Natural killer cell (primary cell): ENCODE measurements around the gene ORMDL2. TPM values are rescaled to one million over a fixed set of nuclear protein-coding genes. Genes with fewer than 3 reads are reported as not detected.

ENCODE experiments used
- ATAC-seq, 3 donors: fragments of 150-1000 bp in 2 of 3; fragments of 200-7000 bp in 1 of 3; cut with Tn5 transposase; 1 replicate in 1 of 3; 2 replicates in 2 of 3; pipeline ENCODE4 v1.10.0; 2021; ENCODE audit warnings: mild to moderate bottlenecking in 2 of 3, moderate library complexity in 2 of 3
- DNase-seq, 2 donors: peaks; one replicate each; pipeline versions ENCODE4 v3.0.0 to v3.0.0-alpha.2; 2013 to 2021; ENCODE audit warnings: mixed read lengths in 1 of 2
- H3K27ac ChIP-seq: one replicate; pipeline ENCODE4 v1.5.1; 2013; ENCODE audit warnings: mild to moderate bottlenecking, low read length
- H3K27me3 ChIP-seq: one replicate; pipeline ENCODE4 v1.6.1; 2013; ENCODE audit warnings: low read length; ENCODE audit not compliant: control insufficient read depth, insufficient read depth
- H3K36me3 ChIP-seq: one replicate; pipeline ENCODE4 v1.6.1; 2013; ENCODE audit warnings: low read length; ENCODE audit not compliant: control insufficient read depth, insufficient read depth
- H3K4me1 ChIP-seq: one replicate; pipeline ENCODE4 v1.6.1; 2013; ENCODE audit warnings: low read length; ENCODE audit not compliant: control insufficient read depth, insufficient read depth
- H3K4me3 ChIP-seq: one replicate; pipeline ENCODE4 v1.5.1; 2013; ENCODE audit warnings: low read length
- H3K9me3 ChIP-seq: one replicate; pipeline ENCODE4 v1.6.1; 2013; ENCODE audit warnings: low read length; ENCODE audit not compliant: control insufficient read depth, insufficient read depth
- H3K27ac Mint-ChIP-seq, 2 donors: one replicate each; pipeline ENCODE4 v1.8.0; 2022; ENCODE audit warnings: mild to moderate bottlenecking in 2 of 2, mixed read lengths in 2 of 2, moderate library complexity in 1 of 2
- H3K27me3 Mint-ChIP-seq, 2 donors: one replicate each; pipeline ENCODE4 v1.8.0; 2022; ENCODE audit warnings: low read depth in 2 of 2, mixed read lengths in 2 of 2
- H3K36me3 Mint-ChIP-seq: one replicate; pipeline ENCODE4 v1.8.0; 2022; ENCODE audit warnings: mixed read lengths
- H3K4me1 Mint-ChIP-seq, 2 donors: one replicate each; pipeline ENCODE4 v1.8.0; 2022; ENCODE audit warnings: mixed read lengths in 2 of 2
- H3K4me3 Mint-ChIP-seq: one replicate; pipeline ENCODE4 v1.8.0; 2022; ENCODE audit warnings: mild to moderate bottlenecking, moderate library complexity, mixed read lengths
- H3K9me3 Mint-ChIP-seq, 2 donors: one replicate each; pipeline ENCODE4 v1.8.0; 2022; ENCODE audit warnings: mixed read lengths in 2 of 2
- WGBS: methylation state at CpG from one replicate; pipeline ENCODE4 v1.1.7; 2013; ENCODE audit warnings: missing lambda C conversion rate; ENCODE audit not compliant: insufficient coverage; 5-methylcytosine and 5-hydroxymethylcytosine counted together
- intact Hi-C: fragments of 100-400 bp; cut with micrococcal nuclease; formaldehyde crosslinking; loops from one replicate; pipeline ENCODE4 v1.14.2; 2022
- total RNA-seq, 4 donors: library from RNA; stranded (reverse); fragments of 120-200 nt in 1 of 4; gene quantifications; one replicate each; pipeline versions ENCODE4 v1.2.3 to v1.2.4, GENCODE V29; 2013 to 2022
- TF ChIP-seq, protein P1 (sequence below): fragments of 200-600 bp; IDR thresholded peaks from one replicate; pipeline ENCODE4 v1.8.0; 2022; ENCODE audit warnings: antibody characterized with exemption

The ORMDL2 gene
- total RNA-seq, 3 donors from 2014 or later (not counting 1 experiment from before 2014, with no cell fraction given), result 21.3 to 36.3 (median 23.1) TPM

GRCh38 chr12:55820679-55821078 lies 2.8 kb downstream of the ORMDL2 start:
- DNase-seq, result no peak
- H3K36me3 Mint-ChIP-seq, result no peaks in the 10 kb centered on the region
- Histone ChIP-seq H3K27ac (no peak overlapping the region), H3K27me3 (no peaks in the 10 kb centered on the region), H3K9me3 (no peaks in the 10 kb centered on the region), H3K36me3 (peaks cover 40% of the 10 kb centered on the region), H3K4me3 (no peak overlapping the region), H3K4me1 (peaks cover 18% of the 10 kb centered on the region)
- TF ChIP-seq, protein P1, sequence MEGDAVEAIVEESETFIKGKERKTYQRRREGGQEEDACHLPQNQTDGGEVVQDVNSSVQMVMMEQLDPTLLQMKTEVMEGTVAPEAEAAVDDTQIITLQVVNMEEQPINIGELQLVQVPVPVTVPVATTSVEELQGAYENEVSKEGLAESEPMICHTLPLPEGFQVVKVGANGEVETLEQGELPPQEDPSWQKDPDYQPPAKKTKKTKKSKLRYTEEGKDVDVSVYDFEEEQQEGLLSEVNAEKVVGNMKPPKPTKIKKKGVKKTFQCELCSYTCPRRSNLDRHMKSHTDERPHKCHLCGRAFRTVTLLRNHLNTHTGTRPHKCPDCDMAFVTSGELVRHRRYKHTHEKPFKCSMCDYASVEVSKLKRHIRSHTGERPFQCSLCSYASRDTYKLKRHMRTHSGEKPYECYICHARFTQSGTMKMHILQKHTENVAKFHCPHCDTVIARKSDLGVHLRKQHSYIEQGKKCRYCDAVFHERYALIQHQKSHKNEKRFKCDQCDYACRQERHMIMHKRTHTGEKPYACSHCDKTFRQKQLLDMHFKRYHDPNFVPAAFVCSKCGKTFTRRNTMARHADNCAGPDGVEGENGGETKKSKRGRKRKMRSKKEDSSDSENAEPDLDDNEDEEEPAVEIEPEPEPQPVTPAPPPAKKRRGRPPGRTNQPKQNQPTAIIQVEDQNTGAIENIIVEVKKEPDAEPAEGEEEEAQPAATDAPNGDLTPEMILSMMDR, result no peak
- H3K4me1 Mint-ChIP-seq, result peaks cover 15 to 16% of the 10 kb centered on the region in 2 donors
- intact Hi-C loops, result no loop called here
- no peak overlapping the region for H3K4me3 Mint-ChIP-seq
- no CpG with 5 or more reads among the region's 1 CpG for WGBS
- H3K27me3 Mint-ChIP-seq, result no peaks in the 10 kb centered on the region
- no peak overlapping the region for H3K27ac Mint-ChIP-seq
- H3K9me3 Mint-ChIP-seq, result no peaks in the 10 kb centered on the region
- no peak for ATAC-seq

DNA sequence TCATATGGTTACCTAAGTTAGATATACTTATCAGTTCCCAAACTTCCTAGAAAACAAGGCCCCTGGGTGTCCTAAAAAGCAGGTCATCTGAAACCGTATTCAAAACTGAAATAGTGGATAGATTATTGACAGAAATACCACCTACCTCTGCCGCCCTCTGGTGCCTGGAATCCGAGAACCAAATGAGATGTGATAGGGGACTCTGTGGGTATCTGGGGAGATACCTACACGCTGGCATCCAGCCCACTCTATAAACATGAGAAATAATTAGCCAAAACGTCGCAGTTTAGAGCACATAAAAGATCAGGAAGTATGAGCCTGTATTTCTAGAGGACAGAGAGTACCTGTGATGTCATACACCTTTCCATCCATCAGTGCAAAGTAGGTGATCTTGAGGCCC lies 4.4 kb downstream of the ORMDL2 start:
- Mint-ChIP-seq H3K36me3 (no peaks in the 10 kb centered on the region), H3K27me3 (no peaks in the 10 kb centered on the region), H3K9me3 (no peaks in the 10 kb centered on the region), H3K4me1 (peaks cover 20 to 22% of the 10 kb centered on the region in 2 donors), H3K27ac (peak overlapping the region; percentile 8 to 44), H3K4me3 (no peak overlapping the region)
- no peak for ATAC-seq
- no peaks in the 10 kb centered on the region for H3K27me3 ChIP-seq
- intact Hi-C loops, result no loop called here
- TF ChIP-seq, protein P1, result no peak
- no CpG with 5 or more reads among the region's 6 CpGs for WGBS
- no peak overlapping the region for H3K4me3 ChIP-seq
- no peaks in the 10 kb centered on the region for H3K9me3 ChIP-seq
- no peak for DNase-seq
- no peak overlapping the region for H3K27ac ChIP-seq
- peaks cover 40% of the 10 kb centered on the region for H3K36me3 ChIP-seq
- H3K4me1 ChIP-seq, result peaks cover 24% of the 10 kb centered on the region

DNA sequence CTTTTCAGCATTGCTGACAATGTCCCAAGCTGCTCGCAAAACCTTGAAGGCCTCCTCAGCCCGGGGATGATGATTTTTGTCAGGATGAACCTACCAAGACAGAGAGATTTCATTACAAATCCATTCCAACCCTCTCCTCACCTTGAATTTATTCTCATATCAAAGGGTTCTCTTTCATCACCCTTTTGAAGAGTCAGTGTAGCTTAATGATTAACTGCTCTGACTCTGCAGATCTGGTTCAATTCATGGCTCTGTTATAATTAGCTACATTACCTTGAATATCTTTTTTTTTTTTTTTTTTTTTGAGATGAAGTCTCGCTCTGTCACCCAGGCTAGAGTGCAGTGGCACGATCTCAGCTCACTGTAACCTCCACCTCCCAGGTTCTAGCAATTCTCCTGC lies 5.6 kb downstream of the ORMDL2 start:
- TF ChIP-seq, protein P1, result no peak
- no peak overlapping the region for H3K27ac ChIP-seq
- H3K9me3 ChIP-seq, result no peaks in the 10 kb centered on the region
- Mint-ChIP-seq H3K4me3 (no peak overlapping the region), H3K27me3 (no peaks in the 10 kb centered on the region), H3K9me3 (no peaks in the 10 kb centered on the region), H3K4me1 (peaks cover 32 to 33% of the 10 kb centered on the region in 2 donors), H3K27ac (peak overlapping the region; percentile 8 to 44), H3K36me3 (no peaks in the 10 kb centered on the region)
- H3K36me3 ChIP-seq, result peaks cover 42% of the 10 kb centered on the region
- H3K27me3 ChIP-seq, result no peaks in the 10 kb centered on the region
- 98% methylated on average over 2 of the region's 4 CpGs for WGBS
- DNase-seq, result no peak
- no peak overlapping the region for H3K4me3 ChIP-seq
- no peak for ATAC-seq
- H3K4me1 ChIP-seq, result peaks cover 33% of the 10 kb centered on the region
- intact Hi-C loops, result no loop called here

- 88% methylated on average over 5 of the region's 5 CpGs for WGBS
Observed at GRCh38 chr12:55824726-55825125, 6.9 kb downstream of the ORMDL2 start.

More at GRCh38 chr12:55824726-55825125, 6.9 kb downstream of the ORMDL2 start:
- TF ChIP-seq, protein P1, result no peak
- Mint-ChIP-seq H3K4me3 (peak overlapping the region; percentile 50), H3K9me3 (no peaks in the 10 kb centered on the region), H3K36me3 (no peaks in the 10 kb centered on the region), H3K27ac (peak overlapping the region; percentile 25 to 71), H3K27me3 (no peaks in the 10 kb centered on the region), H3K4me1 (peaks cover 24 to 25% of the 10 kb centered on the region in 2 donors)
- peaks cover 36% of the 10 kb centered on the region for H3K36me3 ChIP-seq
- H3K27ac ChIP-seq, result no peak overlapping the region
- DNase-seq (no peak), ATAC-seq (no peak)
- H3K9me3 ChIP-seq, result no peaks in the 10 kb centered on the region
- H3K4me1 ChIP-seq, result peaks cover 31% of the 10 kb centered on the region
- no peak overlapping the region for H3K4me3 ChIP-seq
- intact Hi-C loops, result no loop called here
- no peaks in the 10 kb centered on the region for H3K27me3 ChIP-seq
